NCI-H146 (cell line): ENCODE data around the gene PPP4R3B.
A peak's percentile ranks its signal among the peaks of the same experiment; 100 is the strongest.
"Not testable (repeated sequence)": the region's sequence is repeated elsewhere in the genome, so short reads cannot be mapped to it uniquely, and the experiment has no call there.

Experiments used
- DNase-seq: peaks from one replicate; lab custom pipeline; 2025; lab: John Stamatoyannopoulos, UW

Gene PPP4R3B

DNA sequence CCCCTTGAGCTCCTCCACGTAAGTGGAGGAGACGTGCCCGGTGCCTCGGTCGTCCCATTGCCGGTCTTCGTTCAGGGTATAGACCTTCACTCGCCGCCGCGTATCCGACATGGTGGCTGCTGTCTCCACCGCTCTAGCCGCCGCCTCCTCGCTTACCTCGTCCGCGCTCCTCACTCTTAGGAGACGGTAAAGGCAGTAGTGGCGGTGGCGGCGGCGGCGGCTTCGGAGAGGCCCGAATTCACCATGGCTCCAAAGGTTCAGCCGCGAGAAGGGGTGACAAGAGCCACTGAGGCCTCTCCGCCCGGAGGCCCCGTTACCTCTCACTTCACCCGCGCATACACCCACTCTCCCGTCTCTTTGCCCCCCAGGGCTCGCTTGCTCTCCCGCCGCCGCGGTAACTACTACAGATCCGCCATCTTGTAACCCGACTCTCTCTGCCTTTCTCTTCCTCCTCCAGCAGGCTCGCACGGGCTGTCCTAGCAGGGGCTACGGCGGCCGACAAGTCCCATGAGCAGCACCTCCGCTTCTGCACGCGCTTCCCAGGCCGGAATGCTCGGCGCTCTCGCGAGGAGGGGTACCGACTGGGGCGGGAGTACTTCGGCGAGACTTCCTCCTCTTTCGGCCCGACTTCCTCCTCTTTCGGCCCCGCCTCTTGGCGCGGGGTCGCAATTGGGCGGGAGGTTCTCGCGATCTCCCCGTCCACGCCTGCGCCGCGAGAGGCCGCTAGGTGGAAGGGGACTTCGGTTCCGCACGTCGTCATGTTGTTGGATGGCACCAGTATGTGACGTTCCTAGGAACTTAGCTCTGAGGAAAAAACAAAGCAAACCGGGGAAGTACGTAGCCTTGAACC is at the start of gene PPP4R3B:
PPP4R3B (minus strand) TSS at position 448 of the 850 bp plus-strand sequence; CDS start at position 111, 337 bp downstream.
- DNase-seq = peak; percentile 99

GRCh38 chr2:55653255-55653654 is 35.8 kb upstream of the PPP4R3B start:
- no peak for DNase-seq

GRCh38 chr2:55649211-55649610 is 31.8 kb upstream of the PPP4R3B start:
- no peak for DNase-seq

- no peak for DNase-seq
These were observed 19.4 kb upstream of the PPP4R3B start for GRCh38 chr2:55636831-55637230.

- DNase-seq = no peak
These were observed 11.5 kb upstream of the PPP4R3B start for GRCh38 chr2:55628931-55629330.

DNA sequence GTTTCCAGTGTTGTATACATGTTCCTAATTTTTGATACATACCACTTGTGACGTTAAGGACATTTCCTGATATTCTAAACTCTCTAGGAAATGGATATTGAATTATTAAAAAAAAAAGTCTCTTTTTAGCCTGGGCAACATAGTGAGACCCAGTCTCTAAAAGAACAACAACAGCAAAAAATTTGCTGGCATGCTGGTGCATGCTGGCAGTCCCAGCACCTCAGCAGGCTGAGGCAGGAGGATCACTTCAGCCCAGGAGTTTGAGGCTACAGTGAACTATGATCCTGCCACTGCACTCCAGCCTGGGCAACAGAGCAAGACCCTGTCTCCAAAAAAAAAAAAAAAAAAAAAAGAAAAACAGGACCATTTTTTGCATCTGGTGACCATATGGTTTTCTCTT is 10.5 kb upstream of the PPP4R3B start:
- no peak for DNase-seq

DNA sequence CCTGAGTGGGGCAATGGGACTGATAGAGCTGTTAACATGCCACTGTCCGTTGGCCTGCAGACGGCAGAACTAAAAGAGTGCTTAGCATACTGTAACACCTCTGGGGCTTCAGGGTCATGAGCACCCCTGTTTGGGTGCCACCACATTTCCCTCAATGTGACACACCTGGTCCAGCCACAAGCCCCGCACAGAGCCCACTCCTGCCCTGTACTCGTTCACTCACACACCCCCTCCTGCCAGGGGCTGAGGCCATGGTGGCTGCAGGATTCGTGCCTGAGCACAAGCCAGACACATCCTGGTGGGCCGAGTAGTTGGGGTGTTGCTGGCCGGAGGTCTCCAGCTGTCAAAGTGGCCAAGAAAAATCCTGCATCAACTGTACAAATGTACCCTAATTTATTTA is 4.4 kb upstream of the PPP4R3B start:
- DNase-seq = no peak

- peak; percentile 8 for DNase-seq
These were observed 2.8 kb upstream of the PPP4R3B start for GRCh38 chr2:55620123-55620779.

DNA sequence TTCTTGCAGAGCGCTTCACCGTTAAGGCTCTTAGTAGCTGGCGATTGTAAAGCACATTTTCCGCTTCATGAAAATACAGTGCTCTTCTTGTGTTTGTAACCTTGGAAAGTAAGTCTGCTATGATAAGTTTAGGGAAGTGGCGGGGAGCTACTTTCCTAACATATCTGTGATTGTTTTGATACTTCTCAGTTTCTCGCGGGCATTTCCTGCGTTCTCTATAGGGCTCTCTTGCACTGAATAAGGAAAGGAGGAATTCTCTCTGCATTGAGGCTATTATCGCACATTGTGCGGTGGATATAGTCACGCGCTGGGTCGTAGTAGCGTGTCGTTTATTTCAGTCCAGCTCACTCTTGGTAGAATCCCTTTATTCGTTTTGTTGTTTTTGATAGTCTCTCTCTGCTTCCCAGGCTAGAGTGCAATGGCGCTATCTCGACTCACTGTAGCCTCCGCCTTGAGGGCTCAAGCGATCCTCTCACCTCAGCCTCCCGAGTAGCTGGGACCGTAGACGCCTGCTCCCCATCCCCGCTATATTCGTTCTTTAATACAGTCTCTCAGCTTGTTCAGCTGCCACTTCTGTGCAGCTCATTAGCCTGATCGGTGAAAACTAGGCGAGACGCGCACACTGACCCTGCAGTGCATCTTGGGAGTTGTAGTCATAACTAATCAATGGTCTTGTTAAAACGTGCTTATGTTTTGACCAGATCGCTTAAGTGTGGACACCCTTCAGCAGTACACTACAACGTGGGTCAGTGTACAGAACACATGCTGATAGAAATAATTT is 1.0 kb upstream of the PPP4R3B start:
- DNase-seq = peak; percentile 56

DNA sequence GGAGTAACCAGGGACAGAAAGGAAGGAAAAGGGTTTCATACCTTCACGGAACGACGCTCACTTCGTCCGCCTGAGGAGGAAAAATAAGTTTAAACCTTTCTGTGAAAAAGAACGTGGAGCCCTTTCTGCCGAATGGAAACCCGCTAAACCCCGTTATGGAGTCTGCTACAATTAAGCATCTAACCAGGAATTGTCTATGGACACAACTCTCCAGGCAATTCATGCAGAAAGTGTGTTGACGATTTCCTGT is 528 bp upstream of the PPP4R3B start:
- DNase-seq = peak; percentile 40

DNA sequence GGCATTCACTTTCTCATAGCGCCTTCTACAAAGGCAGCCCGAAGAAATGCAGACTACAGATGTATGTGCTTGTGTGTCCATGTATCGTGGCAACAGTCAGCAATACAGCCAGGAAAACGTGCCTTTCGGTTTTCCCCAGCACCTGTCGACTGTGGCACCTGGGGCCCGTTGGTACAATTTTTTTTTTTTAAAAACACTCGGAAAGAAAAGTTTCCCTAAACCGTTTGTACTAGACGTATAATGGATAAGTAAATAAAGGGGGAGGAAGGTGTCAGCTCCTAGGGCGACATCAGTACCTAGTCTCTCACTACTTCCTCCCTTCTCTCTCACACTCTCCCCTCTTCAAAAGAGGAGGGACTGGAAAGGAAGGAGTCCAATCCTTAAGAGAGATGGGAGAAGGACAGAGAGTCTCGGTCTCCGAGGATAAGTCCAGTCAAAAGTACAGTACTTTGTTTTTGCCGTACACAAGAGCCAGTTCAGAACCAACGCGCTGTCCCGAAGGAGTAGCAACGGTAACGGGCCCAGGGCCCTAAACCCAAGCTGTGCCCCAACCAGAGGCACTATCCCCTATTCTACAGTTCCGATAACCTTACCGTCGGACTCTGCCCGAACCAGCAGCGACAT is 759 bp downstream of the PPP4R3B start:
- peak; percentile 76 for DNase-seq

DNA sequence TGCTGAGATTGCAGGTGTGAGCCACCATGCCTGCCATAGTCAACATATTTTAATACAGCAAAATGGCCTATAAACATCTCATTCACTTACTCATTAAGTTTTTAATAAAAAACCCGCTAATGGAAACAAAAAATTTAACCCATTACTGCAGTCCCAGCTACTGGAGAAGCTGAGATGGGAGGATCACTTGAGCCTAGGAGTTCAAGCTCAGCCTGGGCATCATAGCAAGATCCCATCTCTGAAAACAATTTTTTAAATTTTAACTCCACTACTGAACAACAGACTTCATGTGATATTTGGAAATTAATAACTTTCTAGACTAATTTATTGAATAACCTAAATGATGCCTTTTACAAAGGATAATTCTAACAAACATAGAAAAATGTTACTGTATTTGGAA is 5.4 kb downstream of the PPP4R3B start:
- DNase-seq = no peak

DNA sequence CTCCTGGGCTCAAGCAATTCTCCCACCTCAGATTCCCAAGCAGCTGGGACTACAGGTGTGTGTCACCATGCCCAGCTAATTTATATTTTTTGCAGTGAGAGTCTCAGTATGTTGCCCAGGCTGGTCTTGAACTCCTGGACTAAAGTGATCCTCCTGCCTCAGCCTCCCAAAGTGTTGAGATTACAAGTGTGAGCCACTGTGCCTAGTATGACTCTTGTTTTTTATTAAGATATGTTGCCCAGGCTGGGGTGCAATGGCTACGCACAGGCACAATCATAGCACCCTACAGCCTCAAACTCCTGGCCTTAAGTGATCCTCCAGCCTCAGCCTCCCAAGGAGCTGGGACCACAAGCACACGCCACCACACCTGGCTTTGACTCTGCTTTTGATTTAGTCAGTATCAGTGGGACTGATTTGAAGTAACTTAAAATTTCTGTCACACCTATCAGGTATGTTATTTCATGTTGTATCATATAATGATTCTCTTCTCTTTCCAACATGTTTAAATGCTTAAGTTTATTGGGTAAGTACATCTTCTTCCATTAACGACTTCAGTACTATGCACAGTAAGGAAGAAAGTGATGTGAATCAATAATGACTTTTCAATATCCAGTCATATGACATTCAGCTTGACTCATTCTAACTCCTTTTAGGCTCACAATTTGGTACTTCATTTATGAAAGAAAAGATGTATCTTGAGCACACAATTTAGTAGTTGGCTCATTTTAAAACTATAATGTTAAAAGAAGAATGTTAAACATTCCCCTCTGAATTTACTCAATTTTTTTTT is 6.3 kb downstream of the PPP4R3B start:
- DNase-seq = no peak

- DNase-seq = no peak
These were observed 7.4 kb downstream of the PPP4R3B start for GRCh38 chr2:55609938-55610578.

DNA sequence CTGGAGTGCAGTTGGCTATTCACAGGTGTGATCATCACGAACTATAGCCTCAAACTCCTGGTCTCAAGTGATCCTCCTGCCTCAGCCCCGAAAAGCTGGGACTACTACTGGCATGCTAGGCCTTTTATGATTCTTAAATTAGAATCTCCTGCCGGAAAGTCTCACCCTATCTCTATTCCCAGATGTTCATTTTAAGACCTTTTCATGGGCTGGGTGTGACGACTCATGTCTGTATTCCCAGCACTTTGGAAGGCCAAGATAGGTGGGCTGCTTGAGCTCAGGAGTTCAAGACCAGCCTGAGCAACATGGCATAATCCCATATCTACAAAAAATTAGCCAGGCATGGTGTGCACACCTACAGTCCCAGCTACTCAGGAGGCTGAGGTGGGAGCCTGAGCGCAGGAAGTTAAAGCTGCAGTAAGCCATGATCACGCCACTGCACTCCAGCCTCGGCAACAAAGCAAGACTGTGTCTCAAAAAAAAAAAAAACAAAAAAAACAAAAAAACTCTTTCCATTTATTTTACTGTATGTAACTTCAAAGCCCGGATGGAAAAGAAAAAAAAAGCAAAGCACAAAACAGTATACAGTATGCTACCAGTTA is 8.1 kb downstream of the PPP4R3B start:
- no peak for DNase-seq

GRCh38 chr2:55607717-55608116 is 9.7 kb downstream of the PPP4R3B start:
- no peak for DNase-seq

- no peak for DNase-seq
These were observed 13.3 kb downstream of the PPP4R3B start for GRCh38 chr2:55604027-55604565.

- no peak for DNase-seq
These were observed 15.6 kb downstream of the PPP4R3B start for GRCh38 chr2:55601849-55602248.

- no peak for DNase-seq
These were observed 19.2 kb downstream of the PPP4R3B start for GRCh38 chr2:55598056-55598795.

DNA sequence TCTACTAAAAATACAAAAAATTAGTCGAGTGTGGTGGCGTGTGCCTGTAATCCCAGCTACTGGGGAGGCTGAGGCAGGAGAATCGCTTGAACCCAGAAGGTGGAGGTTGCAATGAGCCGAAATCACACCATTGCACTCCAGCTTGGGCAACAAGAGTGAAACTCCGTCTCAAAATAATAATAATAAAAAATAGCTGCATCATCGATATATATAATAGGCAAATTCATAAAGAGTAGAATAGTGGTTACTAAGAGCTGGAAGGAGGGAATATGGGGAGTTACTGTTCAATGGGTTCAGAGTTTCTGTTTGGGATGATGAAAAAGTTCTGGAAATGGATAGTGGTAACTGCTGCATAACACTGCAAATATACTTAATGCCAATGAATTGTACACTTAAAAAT is 20.6 kb downstream of the PPP4R3B start:
- DNase-seq = not testable (repeated sequence)
